Tibial nerve (tissue), 4 donors: Measurements from ENCODE around the gene VCX2. TPM values are rescaled to one million over a fixed set of nuclear protein-coding genes. Genes with fewer than 3 reads are reported as not detected.

Experiments used
- DNase-seq, 2 donors: peaks; one replicate each; pipeline ENCODE4 v3.0.0-alpha.2; 2019; ENCODE audit warnings: low spot score in 2 of 2
- H3K27ac ChIP-seq, 4 donors: fragments of 200-600 bp; sonication (generic) in 3 of 4; one replicate each; pipeline ENCODE4 v1.5.1; 2017 to 2019; ENCODE audit warnings: mild to moderate bottlenecking in 1 of 4
- H3K27me3 ChIP-seq, 2 donors: fragments of 200-600 bp; sonication (generic) in 1 of 2; one replicate each; pipeline versions ENCODE4 v1.5.1 to v1.6.0; 2017 to 2019
- H3K36me3 ChIP-seq, 3 donors: fragments of 200-600 bp; sonication (generic); one replicate each; pipeline ENCODE4 v1.5.1; 2018 to 2019
- H3K4me1 ChIP-seq, 4 donors: fragments of 200-600 bp; sonication (generic) in 3 of 4; one replicate each; pipeline ENCODE4 v1.5.1; 2017 to 2019
- H3K4me3 ChIP-seq, 4 donors: fragments of 200-600 bp; sonication (generic) in 3 of 4; one replicate each; pipeline ENCODE4 v1.5.1; 2017 to 2019; ENCODE audit warnings: mild to moderate bottlenecking in 1 of 4, moderate library complexity in 1 of 4
- H3K9me3 ChIP-seq, 4 donors: fragments of 200-600 bp; sonication (generic) in 3 of 4; one replicate each; pipeline ENCODE4 v1.5.1; 2017 to 2019
- CTCF ChIP-seq, 5 experiments: fragments of 200-600 bp in 3 of 5; fragments of 450-650 bp in 2 of 5; sonication (generic) in 3 of 5; IDR thresholded peaks; one replicate each; pipeline ENCODE4 v1.5.1; 2016 to 2019; ENCODE audit warnings: antibody characterized with exemption in 5 of 5, mild to moderate bottlenecking in 3 of 5, moderate library complexity in 2 of 5
- EP300 ChIP-seq, 2 donors: sonication (generic); formaldehyde crosslinking; IDR thresholded peaks; one replicate each; pipeline ENCODE4 v1.6.1; 2017; ENCODE audit warnings: antibody characterized with exemption in 2 of 2, mild to moderate bottlenecking in 1 of 2
- POLR2A ChIP-seq, 2 donors: fragments of 450-650 bp; IDR thresholded peaks; one replicate each; pipeline ENCODE4 v1.6.1; 2017; ENCODE audit warnings: antibody characterized with exemption in 2 of 2, mild to moderate bottlenecking in 2 of 2, moderate library complexity in 2 of 2
- WGBS, 2 donors: methylation state at CpG; one replicate each; pipeline ENCODE4 v1.1.5; 2018; 5-methylcytosine and 5-hydroxymethylcytosine counted together
- total RNA-seq, 4 donors: library from RNA; depleted of rRNA; stranded (reverse); fragments of >200 nt; gene quantifications; one replicate each; pipeline ENCODE4 v1.1.0, GENCODE V29; 2016

VCX2 gene
- total RNA-seq, 4 donors from 2014 or later = not detected

- H3K27ac ChIP-seq = no peak overlapping the region
- H3K36me3 ChIP-seq = no peaks in the 10 kb centered on the region
- H3K4me3 ChIP-seq = no peak overlapping the region
- DNase-seq = no peak
- no peaks in the 10 kb centered on the region for H3K4me1 ChIP-seq
- no peaks in the 10 kb centered on the region for H3K27me3 ChIP-seq
- no peaks in the 10 kb centered on the region for H3K9me3 ChIP-seq
- WGBS, 2 donors = 89 to 94% methylated on average over 10 of the region's 10 CpGs
- TF ChIP-seq POLR2A (IDR thresholded peaks at IDR 0.05) (no peak), EP300 (IDR thresholded peaks at IDR 0.05) (no peak), CTCF (IDR thresholded peaks at IDR 0.05) (no peak)
Observed at GRCh38 chrX:8140986-8141744, 29.9 kb downstream of the VCX2 start.

- Histone ChIP-seq H3K4me1 (no peaks in the 10 kb centered on the region), H3K4me3 (no peak overlapping the region), H3K27me3 (no peaks in the 10 kb centered on the region), H3K9me3 (no peaks in the 10 kb centered on the region), H3K36me3 (no peaks in the 10 kb centered on the region), H3K27ac (no peak overlapping the region)
- 27 to 58% methylated on average over 4 of the region's 4 CpGs for WGBS, 2 donors
- TF ChIP-seq CTCF (IDR thresholded peaks at IDR 0.05) (no peak), EP300 (IDR thresholded peaks at IDR 0.05) (no peak), POLR2A (IDR thresholded peaks at IDR 0.05) (no peak)
- no peak for DNase-seq
Observed at GRCh38 chrX:8139716-8140115, 31.4 kb downstream of the VCX2 start.

GRCh38 chrX:8138252-8138651 is 32.8 kb downstream of the VCX2 start:
- DNase-seq = no peak
- TF ChIP-seq POLR2A (IDR thresholded peaks at IDR 0.05) (no peak), CTCF (IDR thresholded peaks at IDR 0.05) (no peak), EP300 (IDR thresholded peaks at IDR 0.05) (no peak)
- Histone ChIP-seq H3K36me3 (no peaks in the 10 kb centered on the region), H3K4me3 (no peak overlapping the region), H3K4me1 (no peaks in the 10 kb centered on the region), H3K27ac (no peak overlapping the region), H3K9me3 (no peaks in the 10 kb centered on the region), H3K27me3 (no peaks in the 10 kb centered on the region)
- WGBS, 2 donors = 72 to 75% methylated on average over 5 of the region's 5 CpGs

- TF ChIP-seq POLR2A (IDR thresholded peaks at IDR 0.05) (no peak), CTCF (IDR thresholded peaks at IDR 0.05) (no peak)
- Histone ChIP-seq H3K36me3 (no peaks in the 10 kb centered on the region), H3K4me3 (no peak overlapping the region), H3K27ac (no peak overlapping the region), H3K9me3 (no peaks in the 10 kb centered on the region), H3K27me3 (no peaks in the 10 kb centered on the region), H3K4me1 (no peaks in the 10 kb centered on the region)
- no peak for DNase-seq
- WGBS, 2 donors = 72 to 83% methylated on average over 3 of the region's 3 CpGs
Observed at GRCh38 chrX:8126648-8127047, 44.4 kb downstream of the VCX2 start.

DNA sequence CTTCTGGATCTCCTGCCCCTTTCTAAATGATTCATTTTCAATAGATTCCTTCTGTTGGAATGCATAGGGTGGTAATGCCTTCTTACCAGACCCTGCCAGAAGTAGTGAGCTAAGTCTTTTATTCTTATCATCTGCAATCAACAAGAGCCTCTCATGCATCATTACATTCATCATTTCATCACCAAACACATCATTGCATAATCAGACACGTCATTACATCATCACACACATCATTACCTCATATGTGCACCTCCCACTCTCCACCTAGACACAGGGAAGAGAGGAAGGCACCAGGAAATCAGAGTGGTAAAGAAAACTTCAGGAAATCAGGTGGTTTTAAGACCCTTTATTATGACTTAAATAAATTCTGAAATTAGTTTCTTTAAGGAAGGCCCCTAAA is 45.0 kb downstream of the VCX2 start:
- WGBS, 2 donors = 81 to 100% methylated on average over 1 of the region's 1 CpG
- TF ChIP-seq POLR2A (IDR thresholded peaks at IDR 0.05) = no peak
- TF ChIP-seq EP300 (IDR thresholded peaks at IDR 0.05) = no peak
- no peak for TF ChIP-seq CTCF (IDR thresholded peaks at IDR 0.05)
- H3K9me3 ChIP-seq = no peaks in the 10 kb centered on the region
- no peaks in the 10 kb centered on the region for H3K36me3 ChIP-seq
- no peaks in the 10 kb centered on the region for H3K27me3 ChIP-seq
- H3K27ac ChIP-seq = no peak overlapping the region
- H3K4me3 ChIP-seq = no peak overlapping the region
- DNase-seq = no peak
- no peaks in the 10 kb centered on the region for H3K4me1 ChIP-seq
